Measurements from ENCODE around the gene NPAS3. TPM values are rescaled to one million over a fixed set of nuclear protein-coding genes. Genes with fewer than 3 reads are reported as not detected.

Gene NPAS3
- total and polyA plus RNA-seq, 2 of the 8 experiments (the other 6 are each of a cell fraction or from before 2014, with no cell fraction given), result 0.11 to 0.60 TPM

DNA sequence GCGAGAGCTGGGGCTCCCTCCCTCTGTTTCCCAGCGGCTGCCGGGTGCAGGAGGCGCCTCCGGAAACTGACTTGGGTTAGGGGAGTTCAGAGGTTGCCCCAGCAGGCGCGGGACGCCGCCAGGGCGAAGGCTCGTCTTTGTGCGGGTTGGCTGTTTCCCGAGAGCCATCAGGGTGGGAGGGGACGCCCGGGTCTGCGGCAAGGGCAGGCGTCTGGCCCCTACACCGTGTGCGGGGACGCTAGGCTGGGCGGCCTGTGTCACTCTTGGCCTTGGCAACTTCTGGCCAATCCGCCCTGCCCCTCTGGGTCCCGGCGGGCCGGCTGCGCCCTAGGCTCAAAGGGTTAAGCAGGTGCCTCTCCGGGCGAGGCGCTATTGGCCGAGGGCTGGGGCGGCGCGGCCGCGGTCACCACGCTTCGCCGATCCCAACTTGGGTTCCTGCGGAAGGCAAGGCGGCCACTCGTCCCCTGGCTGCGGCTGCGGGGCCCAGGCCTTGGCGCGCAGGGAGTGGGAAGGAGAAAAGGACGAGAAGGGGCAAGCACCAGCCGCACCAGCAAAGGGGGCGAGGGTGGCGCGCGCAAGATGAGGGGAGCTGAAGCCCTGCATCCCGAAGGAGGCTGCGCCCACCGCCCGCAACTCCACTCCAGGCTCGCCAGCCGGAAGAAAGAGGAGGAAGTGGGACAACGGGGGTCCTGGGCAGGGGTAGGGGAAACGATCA lies 5.6 kb upstream of the NPAS3 start (continued):
- TF ChIP-seq HDAC2 (IDR thresholded peaks at IDR 0.05; ENCODE audit: borderline replicate concordance in 1 of 2, low read depth in 2 of 2, low read length in 2 of 2), result 0 out of 4 replicates have a peak, but pooled peaks of 1 of the 2 experiments have one; percentile 57
- TF ChIP-seq KDM4A (IDR thresholded peaks at IDR 0.05; ENCODE audit: low read depth, low read length, severe bottlenecking), result peak; percentile 93
- TF ChIP-seq, protein P1, sequence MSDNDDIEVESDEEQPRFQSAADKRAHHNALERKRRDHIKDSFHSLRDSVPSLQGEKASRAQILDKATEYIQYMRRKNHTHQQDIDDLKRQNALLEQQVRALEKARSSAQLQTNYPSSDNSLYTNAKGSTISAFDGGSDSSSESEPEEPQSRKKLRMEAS (IDR thresholded peaks at IDR 0.05), result peak; percentile 98
- no peak for TF ChIP-seq EGR1 (IDR thresholded peaks at IDR 0.05; ENCODE audit: borderline replicate concordance, low read depth, low read length)
- TF ChIP-seq RBBP5 (IDR thresholded peaks at IDR 0.05; ENCODE audit: borderline replicate concordance, low read depth, low read length), result no peak
- TF ChIP-seq CHD2 (IDR thresholded peaks at IDR 0.05; ENCODE audit: low read length), result no peak
- TF ChIP-seq, protein P2, sequence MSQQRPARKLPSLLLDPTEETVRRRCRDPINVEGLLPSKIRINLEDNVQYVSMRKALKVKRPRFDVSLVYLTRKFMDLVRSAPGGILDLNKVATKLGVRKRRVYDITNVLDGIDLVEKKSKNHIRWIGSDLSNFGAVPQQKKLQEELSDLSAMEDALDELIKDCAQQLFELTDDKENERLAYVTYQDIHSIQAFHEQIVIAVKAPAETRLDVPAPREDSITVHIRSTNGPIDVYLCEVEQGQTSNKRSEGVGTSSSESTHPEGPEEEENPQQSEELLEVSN (IDR thresholded peaks at IDR 0.05), result peak; percentile 98
- no peak for TF ChIP-seq HDAC6 (IDR thresholded peaks at IDR 0.05; ENCODE audit: low read depth, low read length)
- peak; percentile 50 for TF ChIP-seq EZH2 (IDR thresholded peaks at IDR 0.05; ENCODE audit: low read depth, low read length, severe bottlenecking)
- TF ChIP-seq CHD1 (IDR thresholded peaks at IDR 0.05; ENCODE audit: low read depth, low read length), result no peak

All from H1 (cell line).